Testis (tissue), 2 donors: ENCODE data around the gene HECW1.

Source experiments
- POLR2A ChIP-seq: fragments of 450-650 bp; IDR thresholded peaks from one replicate; pipeline ENCODE4 v1.6.1; 2017; ENCODE audit warnings: antibody characterized with exemption, mild to moderate bottlenecking, moderate library complexity
- TF ChIP-seq, protein P1 (sequence below), 3 experiments: fragments of 450-650 bp in 2 of 3; fragments of 200-600 bp in 1 of 3; sonication (generic) in 1 of 3; IDR thresholded peaks; one replicate each; pipeline ENCODE4 v1.5.1; 2016 to 2019; ENCODE audit warnings: antibody characterized with exemption in 3 of 3, mild to moderate bottlenecking in 2 of 3, moderate library complexity in 1 of 3

DNA sequence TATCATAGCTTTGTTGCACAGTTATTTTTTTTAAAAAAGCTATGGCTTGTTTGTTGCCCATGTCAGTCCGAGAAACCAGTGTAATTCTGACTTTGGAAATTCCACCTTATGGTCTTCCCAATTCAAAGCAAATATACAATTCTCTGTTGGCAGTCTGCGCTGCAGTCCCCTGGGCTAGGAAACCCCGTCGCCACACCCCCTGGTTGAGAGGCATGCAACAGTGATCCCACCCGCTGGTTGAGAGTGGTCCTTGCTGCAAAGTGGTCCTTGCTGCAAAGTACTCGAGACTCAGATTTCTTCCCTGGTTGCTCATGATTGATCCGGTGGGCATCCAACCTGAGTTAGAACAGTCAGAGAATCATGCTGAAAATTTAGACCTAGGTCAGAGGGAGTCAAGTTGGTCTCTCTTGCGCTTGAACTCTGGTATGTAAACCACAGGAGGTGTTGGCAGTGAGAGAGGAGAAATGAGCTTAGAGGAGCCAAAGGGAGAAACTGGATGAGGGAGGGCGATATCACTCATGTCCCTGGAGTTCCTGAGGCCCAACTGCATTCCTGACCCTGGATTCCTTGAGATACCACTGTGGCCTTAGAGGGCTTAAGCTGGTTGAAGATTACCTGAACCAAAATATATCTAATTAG is 425.4 kb downstream of the HECW1 start:
- TF ChIP-seq POLR2A: no peak
- TF ChIP-seq, protein P1, sequence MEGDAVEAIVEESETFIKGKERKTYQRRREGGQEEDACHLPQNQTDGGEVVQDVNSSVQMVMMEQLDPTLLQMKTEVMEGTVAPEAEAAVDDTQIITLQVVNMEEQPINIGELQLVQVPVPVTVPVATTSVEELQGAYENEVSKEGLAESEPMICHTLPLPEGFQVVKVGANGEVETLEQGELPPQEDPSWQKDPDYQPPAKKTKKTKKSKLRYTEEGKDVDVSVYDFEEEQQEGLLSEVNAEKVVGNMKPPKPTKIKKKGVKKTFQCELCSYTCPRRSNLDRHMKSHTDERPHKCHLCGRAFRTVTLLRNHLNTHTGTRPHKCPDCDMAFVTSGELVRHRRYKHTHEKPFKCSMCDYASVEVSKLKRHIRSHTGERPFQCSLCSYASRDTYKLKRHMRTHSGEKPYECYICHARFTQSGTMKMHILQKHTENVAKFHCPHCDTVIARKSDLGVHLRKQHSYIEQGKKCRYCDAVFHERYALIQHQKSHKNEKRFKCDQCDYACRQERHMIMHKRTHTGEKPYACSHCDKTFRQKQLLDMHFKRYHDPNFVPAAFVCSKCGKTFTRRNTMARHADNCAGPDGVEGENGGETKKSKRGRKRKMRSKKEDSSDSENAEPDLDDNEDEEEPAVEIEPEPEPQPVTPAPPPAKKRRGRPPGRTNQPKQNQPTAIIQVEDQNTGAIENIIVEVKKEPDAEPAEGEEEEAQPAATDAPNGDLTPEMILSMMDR (IDR thresholded peaks at IDR 0.05): no peak
